GM21737 (cell line): ENCODE results near the gene ARL4D.
"Not testable (repeated sequence)": the region's sequence is repeated elsewhere in the genome, so short reads cannot be mapped to it uniquely, and the experiment has no call there.

Experiments
- ATAC-seq: cut with Tn5 transposase; IDR thresholded peaks from one replicate; pipeline ENCODE4 v1.9.1; 2021; ENCODE audit warnings: mild to moderate bottlenecking, moderate library complexity; ENCODE audit not compliant: unreplicated experiment

Gene ARL4D

DNA sequence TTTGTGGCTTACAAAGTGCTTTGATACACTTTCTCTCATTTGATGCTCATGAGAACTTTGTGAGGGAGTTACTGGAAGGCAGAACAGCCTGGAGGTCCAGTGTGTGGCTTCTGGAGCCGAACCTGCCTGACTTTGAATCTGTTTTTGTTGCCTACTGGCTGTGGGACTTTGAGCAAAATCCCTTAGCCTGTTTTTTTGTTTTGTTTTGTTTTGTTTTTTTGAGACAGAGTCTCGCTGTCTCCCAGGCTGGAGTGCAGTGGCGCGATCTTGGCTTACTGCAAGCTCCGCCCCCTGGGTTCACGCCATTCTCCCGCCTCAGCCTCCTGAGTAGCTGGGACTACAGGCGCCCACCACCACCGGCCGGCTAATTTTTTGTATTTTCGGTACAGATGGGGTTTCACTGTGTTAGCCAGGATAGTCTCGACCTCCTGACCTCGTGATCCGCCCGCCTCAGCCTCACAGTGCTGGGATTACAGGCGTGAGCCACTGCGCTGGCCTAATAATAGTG, 20.6 kb downstream of the ARL4D start:
- ATAC-seq, result not testable (repeated sequence)

DNA sequence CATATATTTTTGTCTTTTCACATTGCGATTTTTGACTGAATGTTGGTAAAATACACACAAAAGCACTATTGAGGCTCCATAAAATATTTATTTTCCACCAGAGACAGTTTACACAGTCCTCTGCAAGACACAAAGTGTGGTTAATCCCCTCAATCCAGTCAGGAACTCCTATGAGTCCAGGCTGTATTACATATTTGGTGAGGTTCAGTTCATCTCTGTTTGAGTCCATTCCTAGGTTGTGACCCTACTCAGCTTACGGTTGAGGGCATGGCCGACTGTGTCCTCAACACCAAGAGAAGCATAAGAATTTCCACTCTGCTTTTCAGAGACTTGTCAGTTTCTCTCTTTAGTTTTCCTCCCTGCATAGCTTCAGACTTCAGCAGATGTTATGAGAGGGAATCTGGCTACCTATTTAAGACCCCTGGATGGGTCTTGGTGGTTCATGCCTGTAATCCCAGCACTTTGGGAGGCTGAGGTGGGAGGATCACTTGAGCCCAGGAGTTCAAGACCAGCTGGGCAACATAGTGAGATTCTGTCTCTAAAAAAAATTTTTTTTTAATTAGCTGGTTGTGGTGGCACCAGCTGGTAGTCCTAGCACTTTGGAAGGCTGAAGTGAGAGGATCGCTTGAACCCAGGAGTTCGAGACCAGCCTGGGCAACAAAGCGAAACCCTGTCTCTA, 25.1 kb downstream of the ARL4D start:
- ATAC-seq, result no peak

DNA sequence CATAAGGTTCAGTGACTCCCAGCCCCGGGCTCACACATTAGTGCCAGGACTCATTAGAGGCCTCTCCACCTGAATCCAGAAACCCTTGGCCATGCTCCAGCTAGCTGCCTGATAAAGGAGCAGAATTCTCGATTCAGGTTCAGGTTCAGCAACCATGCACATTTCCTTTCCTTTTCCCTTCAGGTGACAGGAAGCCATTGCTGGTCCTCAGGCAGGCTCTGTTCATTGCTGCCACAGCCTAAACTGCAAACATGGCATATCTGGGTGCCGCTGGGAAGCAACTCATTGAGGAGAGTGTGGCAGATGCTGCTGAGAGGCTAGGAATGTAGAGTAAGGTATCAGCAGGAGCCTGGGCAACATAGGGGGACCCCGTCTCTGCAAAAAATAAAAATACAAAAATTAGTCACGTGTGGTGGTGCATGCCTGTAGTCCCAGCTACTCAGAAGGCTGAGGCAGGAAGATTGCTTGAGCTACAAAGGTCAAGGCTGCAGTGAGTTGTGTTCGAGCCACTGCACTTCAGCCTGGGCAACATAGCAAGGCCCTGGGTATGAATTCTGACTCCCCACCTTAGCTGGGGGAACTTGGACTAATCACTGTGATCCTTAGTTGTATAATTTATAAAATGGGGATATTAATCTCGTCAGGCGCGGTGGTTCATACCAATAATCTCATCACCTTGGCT, 28.7 kb downstream of the ARL4D start:
- no peak for ATAC-seq

DNA sequence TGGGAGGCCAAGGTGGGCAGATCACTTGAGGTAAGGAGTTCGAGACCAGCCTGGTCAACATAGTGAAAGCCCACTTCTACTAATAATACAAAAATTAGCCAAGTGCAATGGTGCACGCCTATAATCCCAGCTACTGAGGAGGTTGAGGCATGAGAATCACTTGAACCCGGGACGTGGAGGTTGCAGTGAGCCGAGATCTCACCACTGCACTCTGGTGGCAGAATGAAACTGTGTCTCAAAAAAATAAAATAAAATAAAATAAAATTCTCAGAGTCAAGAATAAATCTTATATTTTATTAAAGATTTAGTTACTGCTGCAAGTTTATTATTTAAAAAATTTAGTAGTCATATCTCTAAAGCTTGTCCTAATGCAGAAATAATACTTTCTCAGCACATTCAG, 29.7 kb downstream of the ARL4D start:
- no peak for ATAC-seq

DNA sequence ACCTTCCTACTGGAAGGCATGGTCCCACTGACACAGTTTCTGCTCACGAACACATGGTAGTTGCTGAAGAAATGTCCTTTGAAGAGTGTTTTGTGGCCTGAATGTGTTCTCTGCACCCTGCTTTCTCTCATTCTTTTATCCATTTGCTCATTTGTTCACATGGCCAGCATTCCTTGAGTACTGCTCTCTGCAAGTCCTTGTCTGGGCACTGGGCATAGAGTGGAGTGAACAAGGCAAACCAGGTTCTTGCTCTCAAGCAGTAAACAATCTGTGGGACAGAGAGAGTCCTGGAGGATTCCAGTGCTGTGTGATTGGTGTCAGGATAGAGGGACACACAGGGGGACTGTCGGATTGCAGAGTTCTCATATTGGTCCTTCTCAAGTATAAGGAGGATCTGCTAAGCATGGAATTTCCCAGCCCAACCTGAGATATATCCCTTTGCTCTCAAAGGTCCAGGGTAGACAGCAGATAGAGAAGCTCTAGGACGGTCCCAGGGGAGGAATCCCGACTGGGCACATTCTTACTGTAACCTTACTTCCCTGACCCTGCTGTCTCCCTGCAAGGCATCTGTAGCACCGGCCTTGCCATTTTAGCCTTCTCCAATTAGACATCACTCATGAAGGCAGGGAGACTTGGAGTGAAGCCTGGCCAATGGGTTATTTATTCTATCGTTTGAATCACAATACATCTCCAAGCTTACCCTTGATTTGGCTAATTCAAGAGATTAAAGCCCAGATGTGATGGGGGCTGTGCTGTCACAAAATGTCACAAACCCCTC, 32.3 kb downstream of the ARL4D start:
- ATAC-seq, result no peak

DNA sequence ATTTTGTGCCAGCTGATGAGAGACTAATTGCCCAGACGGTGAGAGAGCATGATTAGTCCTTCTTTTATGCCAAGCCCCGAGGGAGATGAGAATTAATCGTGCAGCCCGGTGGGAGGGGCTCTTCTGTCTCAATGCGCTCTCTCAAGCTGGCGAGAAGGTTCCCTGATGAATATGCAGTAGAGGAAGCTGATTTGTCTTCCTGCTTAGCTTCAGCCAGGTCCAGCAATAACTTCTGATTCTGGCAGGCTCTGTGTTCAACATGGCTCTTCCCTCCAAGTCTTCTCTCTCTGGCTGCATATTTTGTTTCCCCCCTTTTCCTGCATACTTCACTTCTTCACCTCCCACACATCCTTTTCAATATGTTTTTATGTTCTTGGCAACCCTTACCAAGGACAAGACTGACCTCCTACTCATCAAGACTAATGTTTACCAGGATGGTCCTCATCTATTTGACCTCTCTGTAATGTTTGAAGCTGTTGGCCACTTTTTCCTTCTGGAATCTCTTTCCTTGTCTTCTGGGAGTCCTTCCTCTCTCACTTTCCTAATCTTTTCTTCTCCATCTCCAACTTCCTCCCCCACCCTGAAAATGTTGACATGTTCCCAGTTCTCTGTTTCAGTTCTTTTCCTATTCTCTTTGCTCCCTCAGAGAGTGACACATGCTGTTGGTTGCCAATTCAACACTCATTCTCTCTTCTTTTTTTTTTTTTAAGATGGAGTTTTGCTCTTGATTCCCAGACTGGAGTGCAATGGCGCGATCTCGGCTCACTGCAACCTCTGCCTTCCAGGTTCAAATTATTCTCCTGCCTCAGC, 33.1 kb downstream of the ARL4D start:
- ATAC-seq, result no peak

DNA sequence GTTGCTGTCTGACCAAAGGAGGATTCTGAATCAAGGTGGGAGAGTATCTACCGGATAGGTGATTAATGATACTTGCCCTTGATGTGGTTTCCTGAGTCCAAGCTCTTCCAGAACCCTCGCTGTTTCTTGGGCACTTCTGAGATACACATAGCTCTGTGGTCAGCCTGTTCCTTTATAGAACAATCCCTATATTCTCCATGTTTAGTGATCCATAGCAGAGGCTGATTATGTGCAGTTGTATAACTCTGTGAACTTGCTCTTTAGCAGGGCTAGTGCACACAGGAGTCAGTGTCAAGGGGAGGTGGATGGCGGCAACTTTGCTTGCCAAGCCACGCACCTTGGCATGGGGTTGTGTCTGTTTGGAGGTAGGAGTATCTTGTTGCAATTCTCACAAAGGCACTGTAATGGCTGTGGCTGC, 36.1 kb downstream of the ARL4D start:
- no peak for ATAC-seq

DNA sequence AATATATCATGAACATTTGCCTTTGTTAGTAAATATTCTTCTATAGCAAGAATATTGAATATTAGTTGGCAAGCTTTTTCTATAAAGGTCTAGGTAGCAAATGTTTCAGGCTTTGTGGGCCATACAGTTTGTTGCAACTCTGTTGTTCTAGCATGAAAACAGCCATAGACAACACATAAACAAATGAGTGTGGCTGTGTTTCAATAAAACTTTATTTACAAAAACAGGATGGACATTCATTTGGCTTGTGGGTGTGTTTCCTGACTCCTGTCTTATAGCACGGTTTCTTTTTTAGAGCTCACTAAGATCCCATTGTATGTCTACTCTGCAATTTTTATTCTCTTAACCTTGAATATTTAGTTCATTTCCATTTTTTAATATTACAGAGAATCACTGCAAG, 39.0 kb downstream of the ARL4D start:
- ATAC-seq, result no peak

DNA sequence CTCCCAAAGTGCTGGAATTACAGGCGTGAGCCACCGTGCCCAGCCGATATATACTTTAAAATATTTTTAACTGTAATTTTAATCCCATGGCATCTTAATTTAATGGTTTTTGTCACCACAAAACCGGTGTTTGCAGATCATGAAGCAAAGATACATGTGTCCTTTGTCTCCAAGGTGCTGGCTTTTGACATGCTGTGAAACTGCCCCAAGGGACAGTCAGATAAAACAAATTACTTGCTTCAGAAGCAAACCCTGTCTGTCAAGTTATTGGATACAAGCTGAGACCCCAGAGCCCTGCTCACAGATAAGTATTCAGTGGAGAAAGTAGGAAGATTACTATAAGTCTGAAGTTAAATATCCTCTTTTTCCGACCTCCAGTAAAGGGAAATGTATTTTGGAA, 39.8 kb downstream of the ARL4D start:
- ATAC-seq, result no peak

DNA sequence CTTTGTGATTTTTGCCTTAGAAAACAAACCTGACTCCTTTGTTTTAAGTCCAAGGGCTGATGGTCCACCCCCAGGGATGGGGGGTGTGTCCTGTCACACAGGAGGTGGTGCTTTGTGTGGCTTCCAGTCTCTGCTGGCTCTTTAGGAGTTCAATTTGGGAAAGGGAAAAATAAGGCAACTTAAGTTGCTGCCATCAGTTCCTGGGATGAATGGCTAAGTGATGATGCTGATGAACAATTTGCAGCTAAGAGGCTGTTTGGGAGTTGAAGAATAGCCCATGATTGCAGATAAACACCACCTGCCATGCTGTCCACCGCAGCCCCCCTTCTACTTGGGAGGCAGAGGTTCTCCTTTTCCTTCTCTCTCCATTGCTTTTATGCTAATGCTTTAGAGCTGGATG, 40.2 kb downstream of the ARL4D start:
- no peak for ATAC-seq

DNA sequence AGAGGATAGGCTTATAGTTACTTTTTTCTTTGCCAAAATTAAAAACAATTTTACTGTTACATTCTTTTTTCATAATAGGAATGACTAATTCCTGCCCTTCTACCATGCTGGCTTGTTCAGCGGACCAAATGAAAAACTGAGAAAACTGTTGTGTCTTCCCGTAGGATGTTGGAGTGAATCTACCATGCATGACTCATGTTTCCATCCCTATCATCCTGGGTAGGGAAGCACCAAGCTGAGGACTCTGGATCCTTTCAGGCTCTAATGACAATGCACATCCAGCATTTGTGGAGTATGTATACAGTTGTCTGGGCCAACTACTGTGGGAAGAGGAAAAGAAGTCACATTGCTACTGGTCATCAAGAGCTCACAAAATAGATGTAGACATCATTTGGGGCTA, 43.9 kb downstream of the ARL4D start:
- ATAC-seq, result no peak

DNA sequence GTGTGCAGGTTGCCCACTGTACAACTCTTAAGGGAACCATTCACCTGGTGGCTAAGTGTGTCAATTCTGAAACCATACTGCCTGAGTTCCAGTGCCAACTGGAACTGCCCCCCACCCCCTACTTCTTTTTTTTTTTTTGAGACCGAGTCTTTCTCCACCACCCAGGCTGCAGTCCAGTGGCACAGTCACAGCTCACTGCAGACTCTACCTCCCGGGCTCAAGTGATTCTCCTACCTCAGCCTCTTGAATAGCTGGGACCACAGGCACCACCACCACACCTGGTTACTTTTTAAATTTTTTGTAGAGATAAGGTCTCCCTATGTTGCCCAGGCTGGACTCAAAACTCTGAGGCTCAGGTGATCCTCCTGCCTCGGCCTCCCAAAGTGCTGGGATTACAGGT, 44.6 kb downstream of the ARL4D start:
- no peak for ATAC-seq

DNA sequence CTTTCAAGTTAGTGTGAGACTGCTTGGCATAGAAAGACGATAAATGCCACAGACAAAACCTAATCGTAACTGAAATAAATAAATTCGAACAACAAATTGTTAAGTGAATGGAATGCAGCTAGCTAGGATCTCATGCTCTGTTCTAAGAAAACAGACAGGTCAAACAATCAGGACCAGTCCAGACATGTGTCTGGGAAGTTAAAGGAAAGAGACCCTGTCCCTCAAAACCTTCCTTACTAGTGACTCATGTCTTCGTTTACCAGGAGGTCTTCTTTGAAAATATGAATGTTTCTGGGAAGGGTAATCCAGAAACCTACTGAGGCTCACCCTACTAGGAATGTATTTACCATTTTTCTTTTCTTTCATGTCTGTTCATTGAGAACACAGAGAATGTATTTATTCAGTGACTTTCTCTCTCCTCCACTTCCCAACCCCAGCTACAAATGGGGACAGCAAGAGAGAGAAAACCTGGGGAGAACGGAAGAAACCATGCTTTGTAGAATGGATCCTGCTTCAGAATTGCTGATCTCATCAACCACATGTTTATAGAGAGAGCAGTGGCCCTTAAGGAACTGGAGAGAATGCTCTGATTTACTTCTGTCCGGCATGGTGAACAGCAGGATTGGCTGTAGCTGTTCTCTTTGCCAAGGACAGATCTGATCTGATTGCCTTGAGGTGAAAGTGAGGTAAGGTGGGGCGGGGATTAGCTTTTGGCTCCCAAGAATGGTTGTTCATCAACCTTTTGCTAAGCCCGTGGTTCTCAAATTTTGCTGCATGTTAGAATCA, 45.6 kb downstream of the ARL4D start:
- no peak for ATAC-seq

DNA sequence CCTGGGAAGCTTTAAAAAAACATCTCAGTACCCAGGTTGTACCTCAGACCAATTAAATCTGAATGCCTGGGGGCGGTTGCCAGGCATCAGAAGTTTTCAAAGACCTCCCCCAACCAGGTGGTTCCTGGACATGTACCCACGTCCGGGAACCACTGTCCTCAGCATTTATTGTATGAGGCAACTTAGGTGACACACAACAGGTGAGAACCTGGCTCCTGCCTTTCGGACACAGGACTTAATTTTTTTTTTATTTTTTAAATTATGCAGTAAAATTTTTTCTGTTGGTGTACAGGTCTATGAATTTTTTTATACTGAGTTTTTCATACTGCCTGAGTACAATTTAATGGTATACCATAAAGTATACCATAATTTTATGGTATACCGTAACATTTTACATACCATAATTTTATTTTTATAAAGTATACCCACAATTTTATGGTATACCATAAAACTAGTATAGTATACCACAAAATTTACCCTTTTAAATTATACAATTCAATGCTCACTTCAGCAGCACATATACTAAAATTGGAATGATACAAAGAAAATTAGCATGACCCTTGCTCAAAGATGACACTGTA, 46.3 kb downstream of the ARL4D start:
- no peak for ATAC-seq

DNA sequence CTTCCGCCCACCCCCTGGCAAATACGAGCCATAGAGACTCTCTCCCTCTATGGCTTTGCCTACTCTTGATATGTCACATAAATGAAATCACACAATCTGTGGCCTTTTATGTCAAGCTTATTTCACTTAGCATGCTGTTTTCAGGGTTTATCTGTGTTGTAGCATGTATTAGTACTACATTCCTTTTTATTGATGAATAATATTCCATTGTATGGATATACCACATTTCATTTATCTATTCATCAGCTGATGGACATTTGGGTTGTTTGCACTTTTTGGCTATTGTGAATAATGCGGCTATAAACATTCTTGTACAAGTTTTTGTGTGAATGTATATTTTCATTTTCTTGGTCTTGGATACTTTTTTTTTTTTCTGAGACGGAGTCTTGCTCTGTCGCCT, 48.0 kb downstream of the ARL4D start:
- ATAC-seq, result no peak

DNA sequence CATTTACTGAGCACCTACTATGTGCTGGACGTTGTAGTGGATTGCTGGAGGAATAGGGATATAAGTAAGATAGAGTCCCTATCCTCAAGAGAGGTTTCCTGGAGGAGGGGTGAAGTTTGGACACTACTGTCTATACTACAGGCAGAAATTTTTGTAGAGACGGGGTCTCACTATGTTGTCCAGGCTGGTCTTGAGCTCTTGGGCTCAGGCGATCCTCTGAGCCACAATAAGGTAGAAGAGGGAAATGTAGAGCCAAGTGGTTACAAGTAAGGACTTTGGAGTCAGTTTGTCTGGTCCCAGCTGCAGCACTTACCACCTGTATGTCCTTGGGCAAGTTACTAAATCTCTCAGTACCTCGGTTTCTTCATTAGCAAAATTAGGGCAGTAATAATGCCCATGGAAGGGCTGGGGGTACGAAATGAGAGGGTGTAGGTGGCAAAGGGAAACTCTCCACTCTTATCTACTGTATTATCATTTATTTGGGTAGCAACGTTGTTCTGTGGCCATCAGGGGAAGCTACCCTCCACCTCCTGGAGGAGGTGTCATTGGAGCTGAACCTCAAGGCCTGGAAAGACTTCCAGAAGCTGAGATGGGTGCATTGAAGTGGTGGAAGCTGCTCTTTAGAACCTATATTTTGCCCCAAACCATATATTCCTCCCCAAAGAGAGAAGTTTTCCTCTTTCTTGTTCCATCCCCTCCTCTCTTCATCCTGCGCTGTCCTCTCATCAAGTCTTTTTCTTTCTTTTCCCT, 50.1 kb downstream of the ARL4D start:
- no peak for ATAC-seq

DNA sequence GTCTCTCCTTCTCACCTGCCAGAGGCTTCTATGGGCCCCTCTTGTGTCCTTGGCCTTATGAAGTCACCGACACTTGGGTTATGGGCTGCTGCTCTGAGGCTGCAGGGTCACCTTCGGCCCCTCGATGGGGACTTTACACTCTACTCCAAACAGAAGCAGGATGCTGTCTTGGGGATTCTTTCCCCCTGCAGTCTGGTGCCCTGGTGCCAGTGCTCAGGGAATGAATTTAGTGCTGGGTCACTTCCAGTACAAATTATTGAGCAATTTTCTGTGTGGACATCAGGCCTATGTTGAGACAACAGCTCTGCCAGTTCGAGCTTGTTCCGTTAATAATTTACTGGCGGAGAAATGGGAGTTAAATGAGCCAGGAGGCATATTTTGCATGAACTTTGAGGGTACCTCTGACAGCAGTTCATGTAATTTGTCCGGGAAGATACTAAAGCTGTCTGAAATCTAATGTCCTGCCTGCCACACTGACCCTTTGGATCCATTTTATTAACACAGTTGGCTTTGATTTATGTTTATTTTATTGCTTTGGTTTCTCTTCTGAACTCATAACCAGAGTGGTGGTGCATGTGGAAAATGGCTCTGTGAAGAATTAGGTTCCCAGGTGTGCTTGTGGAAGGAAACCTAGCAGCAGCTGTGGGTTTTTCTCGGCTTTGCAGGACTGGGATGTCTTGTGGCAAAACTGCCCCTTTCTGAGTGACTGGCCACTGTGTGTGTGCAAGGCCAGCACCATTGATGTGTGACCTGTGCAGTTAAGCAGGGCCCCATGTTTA, 50.9 kb downstream of the ARL4D start:
- ATAC-seq, result no peak
